COLO668 (cell line): ENCODE measurements around the gene PCNA.
A peak's percentile ranks its signal among the peaks of the same experiment; 100 is the strongest.

Experiments
- DNase-seq: peaks from one replicate; lab custom pipeline; 2025; ENCODE audit not compliant: unreplicated experiment; lab: John Stamatoyannopoulos, UW

The PCNA gene

DNA sequence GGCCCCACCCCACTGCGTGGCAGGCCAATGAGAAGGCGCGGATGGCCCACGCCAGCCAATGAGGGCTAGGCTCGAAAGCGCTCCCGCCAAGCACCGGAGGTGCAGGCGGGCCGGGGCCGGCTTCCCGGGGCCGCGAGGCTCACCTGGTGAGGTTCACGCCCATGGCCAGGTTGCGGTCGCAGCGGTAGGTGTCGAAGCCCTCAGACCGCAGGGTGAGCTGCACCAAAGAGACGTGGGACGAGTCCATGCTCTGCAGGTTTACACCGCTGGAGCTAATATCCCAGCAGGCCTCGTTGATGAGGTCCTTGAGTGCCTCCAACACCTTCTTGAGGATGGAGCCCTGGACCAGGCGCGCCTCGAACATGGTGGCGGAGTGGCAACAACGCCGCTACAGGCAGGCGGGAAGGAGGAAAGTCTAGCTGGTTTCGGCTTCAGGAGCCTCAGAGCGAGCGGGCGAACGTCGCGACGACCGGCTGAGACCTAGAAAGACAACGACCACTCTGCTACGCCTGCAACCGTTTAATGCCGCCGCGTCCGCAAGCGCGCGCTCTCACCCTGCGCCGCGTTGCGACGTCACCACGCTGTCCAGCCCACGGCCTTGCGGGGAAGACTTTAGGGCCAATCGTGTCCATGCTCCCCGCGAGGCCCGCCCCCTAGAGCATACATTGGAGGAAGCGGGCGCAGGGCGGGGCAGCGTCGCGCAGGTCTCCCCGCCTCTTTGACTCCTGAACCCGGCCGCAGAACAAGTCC, at the start of gene PCNA:
Gene PCNA, minus strand, starts transcription at position 524 of the 750 bp plus-strand sequence. Its CDS starts 160 bp downstream, at position 364.
- peak; percentile 99 for DNase-seq

DNA sequence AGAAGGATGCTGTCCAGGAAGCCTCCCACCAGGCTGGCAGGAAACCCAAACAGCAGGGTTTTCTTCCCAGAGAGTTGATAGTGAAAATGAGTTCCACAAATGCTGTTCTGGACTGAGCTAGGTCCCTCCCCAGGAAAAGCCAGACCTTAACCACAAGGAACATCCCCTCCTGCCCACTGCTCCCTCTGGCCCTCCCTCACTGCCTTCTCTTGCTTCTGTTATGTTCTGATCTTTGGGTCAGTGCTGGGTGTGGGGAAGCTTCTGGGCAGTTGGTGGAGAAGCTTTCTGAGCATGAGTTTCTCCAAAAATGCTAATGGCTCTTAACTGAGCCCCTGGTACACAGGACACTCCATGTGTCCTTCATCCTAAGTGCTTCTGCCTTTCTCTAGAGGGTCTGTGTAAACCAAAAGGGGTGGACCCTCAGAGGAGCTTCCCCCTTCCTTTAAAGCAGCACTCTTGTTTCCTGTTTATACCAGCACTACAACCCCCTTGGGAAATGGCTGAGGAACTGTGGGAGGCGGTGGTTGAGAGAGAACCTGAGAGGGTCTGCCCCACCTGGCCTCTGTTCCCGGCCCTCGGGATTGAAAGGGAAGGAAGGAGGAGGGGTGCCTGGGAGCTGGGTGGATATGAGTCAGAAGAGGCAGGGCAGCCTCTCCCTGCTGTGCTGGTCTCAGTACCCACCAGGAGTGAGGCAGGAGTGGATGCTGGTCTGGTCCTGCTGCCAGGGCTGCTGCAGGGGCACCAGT, 49.1 kb upstream of the PCNA start:
- no peak for DNase-seq

DNA sequence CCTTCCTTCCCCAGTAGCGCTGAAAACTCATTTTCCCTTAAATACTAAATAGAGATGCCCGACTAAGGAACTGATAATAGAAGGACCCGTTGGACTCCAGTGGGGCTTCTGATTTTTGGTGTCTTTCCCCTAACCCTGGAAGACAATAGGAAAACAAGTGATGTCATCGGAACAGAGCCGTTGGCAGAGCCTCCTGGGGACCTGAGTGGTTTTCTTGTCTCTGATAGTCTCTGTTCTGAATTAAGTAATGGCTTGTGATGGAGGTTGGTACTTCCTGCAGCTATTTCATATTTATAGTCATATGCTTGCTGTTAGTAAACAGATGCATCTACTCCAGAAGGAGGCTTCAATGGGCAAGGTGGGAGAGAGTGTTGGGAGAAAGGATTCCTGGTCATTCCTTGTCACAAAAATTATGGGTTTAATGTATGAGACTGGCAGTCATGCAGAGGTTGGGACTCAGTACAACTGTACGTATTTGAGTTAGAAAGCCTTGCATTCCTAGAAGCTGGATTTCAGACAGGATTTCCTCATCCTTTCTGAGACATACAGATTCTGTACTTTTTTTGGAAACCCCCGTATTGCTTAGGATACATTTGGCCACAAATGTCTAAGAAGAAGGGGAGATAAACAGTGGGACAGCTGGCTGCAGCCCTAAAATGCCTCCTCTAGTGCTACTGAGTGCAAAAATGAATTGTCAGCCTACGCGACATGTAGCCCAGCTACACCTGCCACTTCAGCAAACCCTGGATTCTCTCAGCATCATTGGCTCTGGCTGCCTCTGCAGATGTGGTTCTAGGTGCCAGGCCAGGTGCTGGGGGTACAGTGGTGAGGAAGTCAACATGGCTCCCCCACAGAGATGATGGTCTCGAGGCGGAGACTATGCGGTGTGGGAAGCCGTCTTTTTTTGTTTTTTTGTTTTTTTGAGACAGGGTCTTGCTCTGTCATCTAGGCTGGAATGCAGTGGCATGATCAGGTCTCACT, 45.2 kb upstream of the PCNA start:
- no peak for DNase-seq

DNA sequence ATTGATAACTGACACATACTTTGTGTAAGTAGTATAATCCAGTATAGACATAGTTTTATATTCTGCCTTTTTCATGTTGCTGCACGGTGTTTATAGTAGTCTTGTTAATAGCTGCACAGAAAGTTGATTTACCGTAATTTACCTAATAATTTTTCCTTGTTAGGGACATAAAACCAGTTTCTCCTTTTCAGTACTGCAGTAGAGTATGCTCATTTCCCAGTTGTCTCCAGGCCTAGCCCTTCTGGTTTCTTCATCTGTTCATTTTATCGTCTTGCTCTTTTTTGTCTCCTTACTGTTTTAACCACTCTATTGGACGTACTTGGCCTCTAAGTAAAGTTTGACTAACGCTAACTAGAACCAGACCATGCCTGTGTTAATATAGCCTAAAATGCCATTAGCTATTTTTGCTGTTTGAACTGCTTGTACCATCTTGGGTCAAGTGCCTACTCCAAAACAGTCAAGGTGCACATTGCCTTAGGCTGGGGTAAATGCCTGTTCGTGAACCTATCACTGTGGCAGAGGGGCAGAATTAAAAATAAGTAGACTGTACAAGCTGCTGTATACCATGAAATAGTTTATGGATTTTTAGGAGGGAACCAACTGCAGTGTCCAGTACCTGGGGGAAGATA, 41.9 kb upstream of the PCNA start:
- DNase-seq: no peak

DNA sequence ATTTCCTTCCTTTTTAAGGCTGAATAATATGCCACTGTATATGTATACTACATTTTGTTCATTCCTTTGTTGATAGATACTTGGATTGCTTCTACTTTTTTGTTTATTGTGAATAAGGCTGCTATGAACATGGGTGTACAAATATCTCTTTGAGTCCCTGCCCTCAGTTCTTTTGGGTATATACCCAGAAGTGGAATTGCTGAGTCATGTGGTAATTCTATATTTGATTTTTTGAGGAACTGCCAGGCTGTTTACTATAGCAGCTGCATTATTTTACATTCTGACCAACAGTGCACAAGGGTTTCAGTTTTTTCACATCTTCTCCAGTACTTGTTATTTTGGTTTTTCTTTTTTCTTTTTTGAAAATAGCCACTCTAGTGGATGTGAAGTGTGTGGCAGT, 41.1 kb upstream of the PCNA start:
- no peak for DNase-seq

DNA sequence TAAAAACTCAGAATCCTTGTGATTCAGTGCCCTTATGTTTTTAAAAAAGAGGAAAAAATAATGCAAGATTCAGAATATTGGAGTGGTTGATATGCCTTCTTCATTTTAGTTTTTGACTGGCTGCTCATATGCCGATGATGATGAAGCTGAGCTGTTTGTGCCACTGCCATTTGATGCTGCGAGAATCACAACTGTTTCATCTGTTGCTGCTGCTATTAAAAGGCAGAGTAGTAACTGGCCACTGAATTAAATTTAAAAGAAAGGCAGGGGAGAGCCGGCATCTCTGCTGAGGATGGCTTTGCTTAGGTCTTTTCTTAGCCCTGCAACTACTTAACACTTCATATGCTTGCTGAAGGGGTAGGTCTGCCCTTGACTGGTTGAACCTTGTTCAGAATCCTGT, 40.2 kb upstream of the PCNA start:
- no peak for DNase-seq

DNA sequence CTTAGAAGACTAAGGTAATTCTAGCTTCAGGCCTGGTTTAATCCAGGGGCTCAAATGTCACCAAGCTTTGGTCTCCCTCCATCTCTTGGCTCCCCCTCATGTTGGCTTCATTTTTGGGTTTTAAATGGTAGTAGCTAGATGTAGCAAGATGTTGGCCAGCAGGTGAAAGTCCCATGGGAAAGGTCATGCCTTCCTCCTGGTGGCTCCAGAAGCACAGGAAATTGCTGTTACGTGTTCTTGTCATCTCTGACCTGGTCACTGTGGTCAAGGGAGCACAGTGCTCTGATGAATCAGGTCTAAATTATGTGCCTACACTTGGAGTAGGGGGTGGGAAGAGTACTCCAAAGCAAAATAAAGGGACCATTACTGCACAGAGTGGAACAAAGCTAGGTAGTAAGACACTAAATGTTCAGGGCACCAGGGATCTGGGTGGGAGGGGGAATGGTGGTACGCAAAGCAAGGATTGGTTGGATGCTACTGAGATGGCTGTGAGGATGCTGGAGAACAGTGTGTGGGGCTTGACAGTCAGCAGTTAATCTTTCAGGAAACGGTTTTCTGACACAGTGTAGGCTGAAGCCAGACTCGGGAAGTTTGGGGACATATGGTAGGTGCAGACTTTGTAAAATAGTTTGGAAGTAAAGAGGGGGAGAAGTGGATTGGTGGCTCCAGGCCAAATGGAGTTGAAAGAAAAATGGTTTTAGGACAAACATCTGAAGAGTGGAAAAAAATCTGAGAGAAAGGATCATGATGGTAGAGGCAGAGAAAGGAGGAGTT, 37.1 kb upstream of the PCNA start:
- no peak for DNase-seq

DNA sequence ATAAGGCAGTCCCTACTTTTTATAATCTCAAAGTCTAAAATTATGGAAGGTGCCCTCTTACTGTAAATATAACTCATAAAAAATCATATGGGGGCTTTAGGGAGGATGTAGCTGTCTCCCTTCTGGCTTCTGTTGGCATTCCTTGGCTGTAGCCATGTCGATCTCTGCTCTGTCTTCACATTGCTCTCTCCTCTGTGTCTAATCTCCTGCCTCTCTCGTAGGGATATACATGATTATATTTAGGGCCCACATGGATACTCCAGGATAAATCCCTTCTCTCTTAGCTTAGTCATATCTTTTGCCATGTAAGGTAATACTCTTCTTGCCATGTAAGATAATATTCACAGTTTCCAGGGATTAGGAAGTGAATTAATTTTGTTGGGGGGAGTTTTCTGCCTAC, 35.6 kb upstream of the PCNA start:
- no peak for DNase-seq

DNA sequence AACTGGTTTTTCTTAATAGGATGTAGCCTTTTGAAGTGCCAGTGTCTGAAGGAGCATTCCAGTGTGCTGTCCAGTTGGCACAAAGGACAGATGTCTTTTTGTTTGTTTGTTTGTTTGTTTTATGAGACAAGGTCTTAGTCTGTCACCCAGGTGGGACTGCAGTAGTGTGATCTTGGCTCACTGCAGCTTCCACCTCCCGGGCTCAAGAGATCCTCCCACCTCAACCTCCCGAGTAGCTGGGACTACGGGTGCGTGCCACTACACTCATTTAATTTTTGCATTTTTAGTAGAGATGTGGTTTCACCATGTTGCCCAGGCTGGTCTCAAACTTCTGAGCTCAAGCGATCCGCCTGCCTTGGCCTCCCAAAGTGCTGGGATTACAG, 34.8 kb upstream of the PCNA start:
- no peak for DNase-seq

DNA sequence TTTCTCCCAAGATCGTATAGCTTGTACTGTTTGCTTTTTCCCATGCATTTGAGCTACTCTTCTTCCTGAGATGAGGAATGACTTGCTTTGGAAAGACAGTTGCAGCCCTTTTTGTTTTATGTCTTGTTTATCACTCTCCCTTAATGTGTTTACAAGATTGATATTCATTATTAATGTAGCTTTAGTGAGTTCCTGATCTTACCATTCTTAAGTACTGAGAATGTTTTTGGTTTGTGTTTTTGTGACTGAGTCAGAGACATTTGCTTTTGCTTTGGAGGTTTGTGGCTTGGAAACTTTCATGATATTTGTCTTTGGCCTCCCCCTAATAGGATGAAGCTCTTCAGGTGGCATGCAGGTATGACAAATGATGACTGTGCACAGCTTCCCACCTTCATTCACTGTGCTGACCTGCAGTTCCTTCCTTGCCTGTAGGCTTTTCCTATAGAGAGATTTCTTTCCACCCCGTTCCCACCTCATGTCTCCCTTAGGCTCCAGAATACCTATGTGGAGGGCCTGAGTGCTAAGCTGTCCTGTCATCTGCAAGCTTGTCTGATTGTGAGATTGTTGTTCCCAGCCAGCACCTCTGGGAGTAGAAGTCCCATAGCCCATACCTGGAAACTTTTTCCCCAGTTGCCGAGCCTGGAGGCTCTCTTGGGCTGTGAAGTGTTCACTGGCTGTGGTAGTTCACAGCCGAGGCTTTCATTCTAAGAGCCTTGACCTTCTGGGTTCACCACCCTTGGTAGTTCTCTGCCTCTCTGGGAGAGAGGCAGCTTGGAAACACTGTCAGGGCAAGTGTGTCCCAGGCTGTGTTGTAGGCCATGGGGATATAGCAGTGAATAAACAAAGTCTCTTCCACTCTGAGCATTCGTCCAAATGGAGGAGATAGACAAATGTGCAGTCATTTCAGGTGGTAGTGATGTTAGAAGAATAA, 34.1 kb upstream of the PCNA start:
- no peak for DNase-seq

DNA sequence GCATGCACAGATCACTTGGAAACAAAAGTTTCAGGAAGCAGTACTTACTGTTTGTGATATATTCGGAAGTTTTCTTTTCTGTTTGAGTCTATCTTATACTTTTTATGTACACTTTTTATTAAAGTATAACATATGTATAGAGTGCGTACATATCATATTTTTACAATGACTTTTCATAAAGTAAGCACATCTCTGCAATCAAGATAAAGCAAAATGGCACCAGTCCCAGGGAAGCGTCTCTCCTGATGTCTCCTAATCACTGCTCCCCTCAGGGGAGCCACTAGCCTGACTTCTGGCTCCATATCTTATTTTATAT, 33.4 kb upstream of the PCNA start:
- no peak for DNase-seq

DNA sequence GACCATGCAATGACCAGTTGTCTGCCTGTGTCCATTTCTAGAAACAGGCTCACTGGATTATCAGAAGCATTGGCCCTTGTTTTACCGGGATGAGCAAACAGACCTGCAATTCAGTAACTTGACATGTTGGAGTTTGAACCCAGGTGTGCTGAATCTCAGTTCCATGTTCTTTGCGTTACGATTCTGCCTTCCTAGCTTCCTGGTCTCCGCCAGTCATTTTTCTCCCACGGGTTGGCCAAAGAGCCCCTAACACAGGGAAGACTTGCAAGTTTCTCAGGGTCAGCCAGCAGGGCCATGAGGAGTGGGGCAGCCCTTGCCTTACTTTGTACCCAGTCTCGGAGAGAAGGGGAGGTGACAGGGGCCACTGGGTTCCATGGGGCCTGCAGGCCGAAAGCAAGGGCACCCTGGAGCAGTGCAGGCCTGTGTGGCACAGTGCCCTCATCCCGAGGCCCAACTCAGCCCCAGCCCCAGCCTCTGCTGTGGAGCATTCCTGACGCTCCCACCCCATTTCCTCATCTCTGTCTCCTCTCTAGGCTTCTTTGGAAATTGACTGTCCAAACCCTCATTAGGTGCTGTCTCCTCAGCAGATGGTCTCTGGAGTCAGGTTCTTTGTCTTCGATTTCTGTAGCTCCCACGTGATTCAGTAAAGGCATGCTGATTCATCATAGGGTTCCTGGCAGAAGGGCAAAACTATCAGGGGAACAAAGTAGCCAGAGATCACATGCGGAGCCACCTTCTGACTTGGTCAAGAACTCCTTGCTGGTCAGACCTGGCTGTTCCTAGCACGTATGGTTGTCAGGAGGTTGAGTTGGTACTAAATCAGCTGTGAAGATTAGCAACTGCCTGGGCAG, 30.7 kb upstream of the PCNA start:
- DNase-seq: no peak

DNA sequence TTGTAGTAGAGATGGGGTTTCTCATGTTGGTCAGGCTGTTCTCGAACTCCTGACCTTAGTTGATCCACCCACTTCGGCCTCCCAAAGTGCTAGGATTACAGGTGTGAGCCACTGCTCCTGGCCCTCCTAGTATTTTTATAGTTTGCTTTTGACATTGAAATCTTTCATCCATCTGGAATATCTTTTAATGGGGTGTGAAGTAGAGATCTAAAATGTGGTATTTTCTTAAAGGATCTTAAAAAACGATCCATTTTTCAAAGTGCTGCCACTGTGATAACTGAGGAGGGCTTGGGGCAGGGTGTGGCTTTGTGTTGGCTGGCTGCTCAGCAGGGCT, 30.1 kb upstream of the PCNA start:
- no peak for DNase-seq

DNA sequence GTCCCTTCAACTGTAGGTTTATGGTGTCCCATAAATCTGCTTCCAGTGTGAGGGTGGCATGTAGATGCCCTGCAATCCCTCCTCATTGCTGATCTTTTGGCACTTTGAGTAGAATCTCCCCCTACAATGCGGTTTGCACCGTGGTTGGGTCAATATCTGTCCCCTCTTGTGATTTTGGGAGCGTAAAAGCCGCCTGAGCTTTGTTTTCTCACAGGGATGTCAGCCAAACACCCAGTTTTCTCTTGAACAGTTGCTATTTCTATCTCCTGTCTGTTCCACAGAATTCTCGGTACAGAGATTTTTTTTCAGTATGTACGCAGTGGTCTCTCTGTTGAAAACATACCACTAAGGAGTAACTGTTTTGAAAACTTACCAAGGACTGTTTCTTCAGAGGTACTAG, 28.8 kb upstream of the PCNA start:
- no peak for DNase-seq

DNA sequence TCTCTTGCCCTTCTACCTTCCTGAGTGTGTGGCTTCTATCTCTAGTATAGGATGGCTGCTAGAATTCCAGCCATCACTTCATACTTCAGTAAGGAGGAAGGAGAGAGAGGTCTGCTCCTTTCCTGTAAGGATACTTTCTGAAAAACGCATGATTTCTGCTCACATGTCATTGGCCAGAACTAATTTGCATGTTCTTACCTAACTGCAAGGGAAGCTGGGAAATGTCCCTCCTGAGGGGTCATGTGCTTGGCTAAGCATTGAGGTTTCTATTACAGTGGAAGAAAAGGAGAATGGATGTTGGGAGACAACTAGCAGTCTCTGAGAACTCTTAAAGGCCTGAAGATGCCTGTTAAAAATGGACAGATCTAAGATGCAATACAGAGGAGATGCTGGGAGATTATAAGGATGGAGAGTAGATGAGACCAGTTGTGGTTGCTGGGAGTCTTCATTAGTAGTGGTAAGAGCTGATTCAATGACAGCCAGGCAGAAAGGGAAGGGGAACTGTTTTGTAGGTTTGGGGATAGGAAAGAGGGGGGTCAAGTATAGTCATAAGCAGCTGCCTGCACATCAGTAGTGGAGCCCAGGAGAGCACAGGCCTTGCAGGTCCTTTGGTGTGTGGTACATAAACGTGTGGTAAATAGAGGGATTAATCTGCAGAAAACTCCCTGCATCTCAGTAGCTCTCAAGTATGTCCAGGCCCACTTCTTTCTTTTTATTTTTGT, 27.3 kb upstream of the PCNA start:
- no peak for DNase-seq

DNA sequence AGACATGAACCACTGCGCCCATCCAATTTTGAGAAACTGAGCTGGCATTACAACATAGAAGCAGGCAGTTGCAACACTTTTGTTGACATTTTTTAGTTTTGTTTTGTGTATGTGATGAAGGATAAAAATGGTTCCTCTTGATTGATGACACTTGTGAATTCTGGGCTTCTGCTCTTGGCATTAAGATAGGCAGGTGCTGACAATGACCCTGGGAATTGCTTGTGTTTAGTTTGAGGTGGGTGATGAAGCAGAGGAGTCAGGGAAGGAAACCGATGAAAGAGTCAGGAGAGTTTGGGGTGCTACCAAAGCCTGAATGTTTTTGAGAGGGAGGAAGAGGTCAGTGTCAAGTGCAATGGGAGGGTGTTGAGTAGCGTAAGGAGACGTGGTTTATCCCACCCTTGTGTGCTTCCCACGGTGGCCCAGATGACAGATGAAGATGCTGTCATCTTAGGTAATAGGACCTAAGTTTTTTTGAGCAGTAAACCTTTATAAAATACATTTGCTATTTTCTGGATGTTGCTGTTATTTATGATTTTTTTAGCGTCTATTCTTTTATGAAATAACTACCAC, 26.4 kb upstream of the PCNA start:
- no peak for DNase-seq

DNA sequence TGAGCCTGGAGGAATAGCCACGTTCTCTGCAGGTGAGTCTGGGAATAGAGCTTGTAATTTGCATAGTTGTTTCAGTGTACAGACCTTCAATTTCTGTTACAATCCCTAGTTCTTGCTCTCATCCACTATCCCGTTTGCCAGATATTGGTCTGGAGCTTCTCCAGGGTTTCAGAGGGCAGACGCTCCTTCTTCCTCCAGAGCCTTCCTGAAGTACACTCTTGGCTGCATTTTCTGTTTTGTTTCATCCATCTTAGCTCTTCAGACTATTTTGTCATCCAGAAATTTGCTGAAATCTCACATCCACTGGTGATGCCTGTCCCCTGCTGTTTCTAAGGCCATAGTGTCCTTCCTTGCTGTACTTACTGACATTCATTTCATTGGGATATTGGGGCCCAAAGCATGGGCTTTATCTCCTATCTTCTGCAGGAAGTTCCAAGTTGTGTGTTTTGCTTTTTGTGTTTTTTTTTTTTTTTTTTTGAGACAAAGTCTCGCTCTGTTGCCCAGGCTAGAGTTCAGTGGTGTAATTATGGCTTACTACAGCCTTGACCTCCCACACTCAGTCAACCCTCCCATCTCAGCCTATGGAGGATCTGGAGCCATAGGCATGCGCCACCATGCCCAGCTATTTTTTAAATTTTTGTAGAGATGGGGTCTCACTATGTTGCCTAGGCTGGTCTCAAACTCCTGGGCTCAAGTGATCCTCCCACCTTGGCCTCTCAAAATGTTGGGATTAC, 25.8 kb upstream of the PCNA start:
- DNase-seq: no peak
